Ishikawa (cell line): Measurements from ENCODE around the gene IL17REL.

Experiments used
- CEBPB ChIP-seq: IDR thresholded peaks from 2 replicates; pipeline ENCODE4 v1.6.1; 2012
- CREB1 ChIP-seq: IDR thresholded peaks from 2 replicates; pipeline ENCODE4 v1.6.1; 2012; ENCODE audit warnings: low read depth
- EGR1 ChIP-seq: IDR thresholded peaks from 2 replicates; pipeline ENCODE4 v1.6.1; 2012
- EP300 ChIP-seq: IDR thresholded peaks from 2 replicates; pipeline ENCODE4 v1.6.1; 2012; ENCODE audit warnings: borderline replicate concordance
- FOXM1 ChIP-seq: IDR thresholded peaks from 2 replicates; pipeline ENCODE4 v1.6.1; 2012; ENCODE audit warnings: low read depth, borderline replicate concordance
- MAX ChIP-seq: IDR thresholded peaks from 2 replicates; pipeline ENCODE4 v1.6.1; 2012
- RAD21 ChIP-seq: IDR thresholded peaks from 2 replicates; pipeline ENCODE4 v1.6.1; 2012; ENCODE audit warnings: low read depth
- REST ChIP-seq: IDR thresholded peaks from 2 replicates; pipeline ENCODE4 v1.6.1; 2012; ENCODE audit warnings: low read depth, mild to moderate bottlenecking
- TAF1 ChIP-seq: IDR thresholded peaks from 2 replicates; pipeline ENCODE4 v1.6.1; 2012; ENCODE audit warnings: low read depth, mild to moderate bottlenecking
- TCF12 ChIP-seq: IDR thresholded peaks from 2 replicates; pipeline ENCODE4 v1.6.1; 2012; ENCODE audit warnings: low read depth
- TEAD4 ChIP-seq: IDR thresholded peaks from 2 replicates; pipeline ENCODE4 v1.6.1; 2012
- USF1 ChIP-seq: IDR thresholded peaks from 2 replicates; pipeline ENCODE4 v1.6.1; 2012
- YY1 ChIP-seq: IDR thresholded peaks from 2 replicates; pipeline ENCODE4 v1.6.1; 2012; ENCODE audit warnings: low read depth
- ZBTB7A ChIP-seq: IDR thresholded peaks from 2 replicates; pipeline ENCODE4 v1.6.1; 2012; ENCODE audit warnings: low read depth

Gene IL17REL

GRCh38 chr22:50027639-50028537 is 15.3 kb upstream of the IL17REL start:
- TF ChIP-seq USF1, result peak; percentile 55
- no peak for TF ChIP-seq REST
- no peak for TF ChIP-seq FOXM1
- TF ChIP-seq MAX, result no peak
- TF ChIP-seq TCF12, result no peak

- no peak for TF ChIP-seq TEAD4
These were observed 13.4 kb upstream of the IL17REL start for GRCh38 chr22:50025993-50026392.

GRCh38 chr22:50022171-50022819 is 9.7 kb upstream of the IL17REL start:
- TF ChIP-seq REST, result no peak
- TF ChIP-seq RAD21, result no peak
- TF ChIP-seq USF1, result no peak

GRCh38 chr22:50020606-50021005 is 8.0 kb upstream of the IL17REL start:
- TF ChIP-seq FOXM1, result no peak
- no peak for TF ChIP-seq CEBPB
- no peak for TF ChIP-seq YY1
- no peak for TF ChIP-seq ZBTB7A
- TF ChIP-seq USF1, result no peak
- TF ChIP-seq REST, result no peak
- no peak for TF ChIP-seq TEAD4
- TF ChIP-seq MAX, result no peak
- no peak for TF ChIP-seq TCF12
- no peak for TF ChIP-seq RAD21
- no peak for TF ChIP-seq EGR1

- TF ChIP-seq TEAD4 (no peak), CREB1 (no peak), USF1 (no peak), FOXM1 (no peak), YY1 (no peak), RAD21 (no peak), EP300 (no peak), EGR1 (no peak), ZBTB7A (no peak), REST (no peak), CEBPB (no peak), TAF1 (no peak), TCF12 (no peak)
These were observed 6.8 kb upstream of the IL17REL start for GRCh38 chr22:50019316-50019715.
